NCI-H510A (cell line): ENCODE results near the gene FRAT2.
"Not testable (repeated sequence)": the region's sequence is repeated elsewhere in the genome, so short reads cannot be mapped to it uniquely, and the experiment has no call there.

Experiments used
- DNase-seq: peaks from one replicate; lab custom pipeline; 2025; lab: John Stamatoyannopoulos, UW

Gene FRAT2

GRCh38 chr10:97291357-97292096 is 43.0 kb downstream of the FRAT2 start:
- no peak for DNase-seq

DNA sequence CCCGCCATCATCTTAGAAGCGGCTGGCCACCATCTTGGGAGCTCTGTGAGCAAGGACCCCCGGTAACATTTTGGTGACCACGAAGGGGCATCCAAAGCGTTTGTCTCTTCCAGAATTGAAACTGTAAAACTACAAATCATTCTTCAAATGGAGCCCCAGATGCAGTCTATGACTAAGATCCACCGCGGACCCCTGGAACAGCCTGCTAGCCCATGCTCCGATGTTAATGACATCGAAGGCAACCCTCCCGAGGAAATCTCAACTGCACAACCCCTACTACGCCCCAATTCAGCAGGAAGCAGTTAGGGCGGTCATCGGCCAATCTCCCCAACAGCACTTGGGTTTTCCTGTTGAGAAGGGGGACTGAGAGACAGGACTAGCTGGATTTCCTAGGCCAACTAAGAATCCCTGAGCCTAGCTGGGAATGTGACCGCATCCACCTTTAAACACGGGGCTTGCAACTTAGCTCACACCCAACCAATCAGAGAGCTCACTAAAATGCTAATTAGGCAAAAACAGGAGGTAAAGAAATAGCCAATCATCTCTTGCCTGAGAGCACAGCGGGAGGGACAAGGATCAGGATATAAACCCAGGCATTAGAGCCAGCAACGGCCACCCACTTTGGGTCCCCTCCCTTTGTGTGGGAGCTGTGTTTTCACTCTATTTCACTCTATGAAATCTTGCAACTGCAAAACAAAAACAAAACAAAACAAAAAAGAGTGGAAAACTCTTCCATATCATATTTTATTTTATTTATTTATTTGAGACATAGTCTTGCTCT is 43.8 kb downstream of the FRAT2 start:
- DNase-seq: not testable (repeated sequence)

DNA sequence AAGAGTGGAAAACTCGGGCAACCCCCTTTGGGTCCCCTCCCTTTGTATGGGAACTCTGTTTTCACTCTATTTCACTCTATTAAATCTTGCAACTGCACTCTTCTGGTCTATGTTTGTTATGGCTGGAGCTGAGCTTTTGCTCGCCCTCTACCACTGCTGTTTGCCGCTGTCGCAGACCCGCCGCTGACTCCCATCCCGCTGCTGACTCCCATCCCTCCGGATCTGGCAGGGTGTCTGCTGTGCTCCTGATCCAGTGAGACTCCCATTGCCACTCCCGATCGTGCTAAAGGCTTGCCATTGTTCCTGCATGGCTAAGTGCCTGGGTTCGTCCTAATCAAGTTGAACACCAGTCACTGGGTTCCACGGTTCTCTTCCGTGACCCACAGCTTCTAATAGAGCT is 44.5 kb downstream of the FRAT2 start:
- not testable (repeated sequence) for DNase-seq
